Measurements from ENCODE around the gene HTRA3. TPM values are rescaled to one million over a fixed set of nuclear protein-coding genes. Genes with fewer than 3 reads are reported as not detected.

HTRA3 gene
- total RNA-seq, 1 experiment from 2014 or later = 2.3 TPM

- ChIA-PET POLR2A (no interaction called here), CTCF (no interaction called here)
- Mint-ChIP-seq H3K27me3 (ENCODE audit: low read depth) (no peaks in the 10 kb centered on the region; the same call in 1 of the 2 replicates), H3K9me3 (no peaks in the 10 kb centered on the region), H3K27ac (no peak overlapping the region), H3K4me1 (peaks cover 12% of the 10 kb centered on the region; the same call in 1 of the 2 replicates), H3K36me3 (no peaks in the 10 kb centered on the region), H3K4me3 (no peak overlapping the region)
- DNase-seq (ENCODE audit: low spot score) (no peak), ATAC-seq (peak; percentile 16; the same call in 1 of the 2 replicates)
- 0 out of 2 replicates have a peak, but pooled peaks have one; percentile 16 for TF ChIP-seq ZBTB21 (CRISPR knock-in tag; IDR thresholded peaks at IDR 0.05; ENCODE audit: borderline replicate concordance)
- no peak for TF ChIP-seq ELF4 (CRISPR knock-in tag; IDR thresholded peaks at IDR 0.05; ENCODE audit: low read depth)
- no peak for TF ChIP-seq JUN (CRISPR knock-in tag; IDR thresholded peaks at IDR 0.05)
- no peak for TF ChIP-seq IRF2 (CRISPR knock-in tag; IDR thresholded peaks at IDR 0.05; ENCODE audit: borderline replicate concordance, low read depth)
These were observed 6.8 kb upstream of the HTRA3 start for GRCh38 chr4:8262637-8263322.

GRCh38 chr4:8263397-8263796, 6.2 kb upstream of the HTRA3 start:
- Mint-ChIP-seq H3K4me3 (no peak overlapping the region), H3K27me3 (ENCODE audit: low read depth) (peaks cover under 1% of the 10 kb centered on the region; the same call in 1 of the 2 replicates), H3K36me3 (no peaks in the 10 kb centered on the region), H3K9me3 (no peaks in the 10 kb centered on the region), H3K27ac (no peak overlapping the region), H3K4me1 (peaks cover 12% of the 10 kb centered on the region; the same call in 1 of the 2 replicates)
- TF ChIP-seq, protein P1, sequence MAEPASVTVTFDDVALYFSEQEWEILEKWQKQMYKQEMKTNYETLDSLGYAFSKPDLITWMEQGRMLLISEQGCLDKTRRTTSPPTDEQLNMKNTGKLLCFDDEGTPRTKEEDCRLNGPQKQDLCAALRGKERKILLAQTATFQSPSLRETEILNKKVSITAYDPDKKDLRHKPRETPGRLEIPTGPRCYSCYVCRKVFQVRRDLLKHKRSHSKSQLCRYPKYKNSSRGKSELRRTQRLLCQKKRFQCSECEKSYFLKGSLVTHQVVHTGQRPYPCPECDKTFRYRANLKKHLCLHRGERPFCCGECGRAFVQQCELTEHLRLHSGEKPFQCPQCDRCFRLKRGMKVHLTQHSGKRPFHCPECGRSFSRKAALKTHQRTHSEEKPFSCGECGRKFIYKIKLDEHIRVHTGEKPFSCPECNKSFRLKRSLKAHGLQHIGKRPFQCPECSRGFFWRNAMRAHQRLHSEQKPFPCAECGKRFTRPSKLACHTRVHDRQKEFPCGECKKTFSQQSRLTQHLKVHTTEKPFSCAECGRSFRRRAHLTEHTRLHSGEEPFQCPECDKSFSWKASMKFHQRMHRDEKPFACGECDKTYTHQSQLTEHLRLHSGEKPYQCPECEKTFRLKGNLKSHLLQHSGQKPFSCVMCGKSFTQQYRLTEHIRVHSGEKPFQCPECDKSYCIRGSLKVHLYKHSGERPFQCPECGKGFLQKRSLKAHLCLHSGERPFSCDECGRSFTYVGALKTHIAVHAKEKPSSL (CRISPR knock-in tag; conservative IDR thresholded peaks at IDR 0.05) = no peak
- TF ChIP-seq IRF1 (CRISPR knock-in tag; IDR thresholded peaks at IDR 0.05) (no peak), STAT6 (CRISPR knock-in tag; conservative IDR thresholded peaks at IDR 0.05; ENCODE audit: low read depth) (no peak), ZNF121 (CRISPR knock-in tag; IDR thresholded peaks at IDR 0.05) (no peak), ATF1 (CRISPR knock-in tag; IDR thresholded peaks at IDR 0.05) (no peak), NFATC4 (CRISPR knock-in tag; IDR thresholded peaks at IDR 0.05) (no peak), ZNF532 (CRISPR knock-in tag; IDR thresholded peaks at IDR 0.05; ENCODE audit: borderline replicate concordance) (no peak)
- DNase-seq (ENCODE audit: low spot score) = no peak
- POLR2A ChIA-PET = no interaction called here
- CTCF ChIA-PET = no interaction called here
- ATAC-seq = no peak

DNA sequence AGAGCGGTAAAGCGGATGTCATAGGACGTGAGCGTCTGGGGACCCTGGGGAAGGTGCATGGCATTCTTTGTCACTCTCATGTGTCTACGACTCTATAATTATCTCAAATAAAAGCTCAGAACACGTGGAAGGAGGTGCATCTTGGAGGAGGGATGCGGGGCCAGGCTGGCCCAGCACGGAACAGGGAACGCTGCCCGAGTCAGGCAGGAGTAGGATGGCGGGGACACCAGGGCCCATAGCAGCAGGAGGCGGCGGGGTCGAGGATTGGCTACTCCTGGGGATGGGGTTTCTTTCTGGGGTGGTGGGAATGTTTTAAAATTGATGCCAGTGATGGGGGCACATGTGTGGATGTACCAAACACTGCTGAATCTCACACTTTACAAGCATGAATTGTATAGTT, 5.4 kb upstream of the HTRA3 start:
- Mint-ChIP-seq H3K9me3 (no peaks in the 10 kb centered on the region), H3K27me3 (ENCODE audit: low read depth) (peaks cover 7% of the 10 kb centered on the region; the same call in 1 of the 2 replicates), H3K36me3 (no peaks in the 10 kb centered on the region), H3K27ac (no peak overlapping the region), H3K4me3 (no peak overlapping the region), H3K4me1 (peaks cover 13% of the 10 kb centered on the region)
- POLR2A ChIA-PET = no interaction called here
- CTCF ChIA-PET = no interaction called here
- ATAC-seq (no peak), DNase-seq (ENCODE audit: low spot score) (no peak)
- TF ChIP-seq TP53 (CRISPR knock-in tag; IDR thresholded peaks at IDR 0.05) (no peak), SMAD4 (CRISPR knock-in tag; IDR thresholded peaks at IDR 0.05) (no peak), ZNF121 (CRISPR knock-in tag; IDR thresholded peaks at IDR 0.05) (no peak), PRRX2 (CRISPR knock-in tag; IDR thresholded peaks at IDR 0.05) (no peak), ATF6 (CRISPR knock-in tag; IDR thresholded peaks at IDR 0.05) (no peak), ZNF396 (CRISPR knock-in tag; IDR thresholded peaks at IDR 0.05; ENCODE audit: borderline replicate concordance) (no peak)
- TF ChIP-seq, protein P2, sequence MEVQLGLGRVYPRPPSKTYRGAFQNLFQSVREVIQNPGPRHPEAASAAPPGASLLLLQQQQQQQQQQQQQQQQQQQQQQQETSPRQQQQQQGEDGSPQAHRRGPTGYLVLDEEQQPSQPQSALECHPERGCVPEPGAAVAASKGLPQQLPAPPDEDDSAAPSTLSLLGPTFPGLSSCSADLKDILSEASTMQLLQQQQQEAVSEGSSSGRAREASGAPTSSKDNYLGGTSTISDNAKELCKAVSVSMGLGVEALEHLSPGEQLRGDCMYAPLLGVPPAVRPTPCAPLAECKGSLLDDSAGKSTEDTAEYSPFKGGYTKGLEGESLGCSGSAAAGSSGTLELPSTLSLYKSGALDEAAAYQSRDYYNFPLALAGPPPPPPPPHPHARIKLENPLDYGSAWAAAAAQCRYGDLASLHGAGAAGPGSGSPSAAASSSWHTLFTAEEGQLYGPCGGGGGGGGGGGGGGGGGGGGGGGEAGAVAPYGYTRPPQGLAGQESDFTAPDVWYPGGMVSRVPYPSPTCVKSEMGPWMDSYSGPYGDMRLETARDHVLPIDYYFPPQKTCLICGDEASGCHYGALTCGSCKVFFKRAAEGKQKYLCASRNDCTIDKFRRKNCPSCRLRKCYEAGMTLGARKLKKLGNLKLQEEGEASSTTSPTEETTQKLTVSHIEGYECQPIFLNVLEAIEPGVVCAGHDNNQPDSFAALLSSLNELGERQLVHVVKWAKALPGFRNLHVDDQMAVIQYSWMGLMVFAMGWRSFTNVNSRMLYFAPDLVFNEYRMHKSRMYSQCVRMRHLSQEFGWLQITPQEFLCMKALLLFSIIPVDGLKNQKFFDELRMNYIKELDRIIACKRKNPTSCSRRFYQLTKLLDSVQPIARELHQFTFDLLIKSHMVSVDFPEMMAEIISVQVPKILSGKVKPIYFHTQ (CRISPR knock-in tag; IDR thresholded peaks at IDR 0.05) = no peak
